Thymus (tissue), 11 donors: ENCODE results near the gene COLQ. TPM values are rescaled to one million over a fixed set of nuclear protein-coding genes. Genes with fewer than 3 reads are reported as not detected.

Experiments
- DNase-seq, 9 donors: peaks; one replicate each; pipeline ENCODE4 v3.0.0-alpha.2; 2013; ENCODE audit warnings: low spot score in 9 of 9, low read depth in 6 of 9, missing footprints in 1 of 9
- H3K27ac ChIP-seq, 2 donors: one replicate each; pipeline ENCODE4 v1.5.1; 2013; ENCODE audit warnings: control low read depth in 1 of 2, low read depth in 1 of 2, low read length in 1 of 2, mild to moderate bottlenecking in 1 of 2, moderate library complexity in 1 of 2
- H3K27me3 ChIP-seq, 2 donors: one replicate each; pipeline ENCODE4 v1.5.1; 2013; ENCODE audit warnings: low read length in 1 of 2; ENCODE audit not compliant: control insufficient read depth in 2 of 2, insufficient read depth in 1 of 2
- H3K36me3 ChIP-seq, 2 donors: one replicate each; pipeline ENCODE4 v1.5.1; 2013; ENCODE audit warnings: low read length in 1 of 2, mild to moderate bottlenecking in 1 of 2, moderate library complexity in 1 of 2; ENCODE audit not compliant: control insufficient read depth in 2 of 2, insufficient read depth in 2 of 2
- H3K4me1 ChIP-seq, 2 donors: one replicate each; pipeline ENCODE4 v1.5.1; 2013; ENCODE audit warnings: low read length in 2 of 2; ENCODE audit not compliant: control insufficient read depth in 2 of 2, insufficient read depth in 2 of 2
- H3K4me3 ChIP-seq, 2 donors: one replicate each; pipeline ENCODE4 v1.5.1; 2013; ENCODE audit warnings: low read length in 2 of 2, control low read depth in 1 of 2, mild to moderate bottlenecking in 1 of 2
- H3K9me3 ChIP-seq, 2 donors: one replicate each; pipeline ENCODE4 v1.5.1; 2013; ENCODE audit warnings: low read length in 1 of 2, mild to moderate bottlenecking in 1 of 2; ENCODE audit not compliant: control insufficient read depth in 2 of 2, insufficient read depth in 1 of 2
- WGBS: extraction: QIAGEN DNeasy Blood & Tissue Kit; methylation state at CpG from one replicate; pipeline ENCODE4 v1.1.7; 2013; 5-methylcytosine and 5-hydroxymethylcytosine counted together
- polyA plus RNA-seq: library from polyadenylated mRNA; stranded (reverse); fragments of 200-250 nt; gene quantifications from one replicate; pipeline ENCODE4 v1.2.3, GENCODE V29; 2013
- total RNA-seq: library from RNA; stranded (reverse); fragments of 120-200 nt; gene quantifications from one replicate; pipeline ENCODE4 v1.2.4, GENCODE V29; 2013
- donor health status: healthy.

Gene COLQ
- total and polyA plus RNA-seq, 2 donors: 4.2 to 6.2 TPM

DNA sequence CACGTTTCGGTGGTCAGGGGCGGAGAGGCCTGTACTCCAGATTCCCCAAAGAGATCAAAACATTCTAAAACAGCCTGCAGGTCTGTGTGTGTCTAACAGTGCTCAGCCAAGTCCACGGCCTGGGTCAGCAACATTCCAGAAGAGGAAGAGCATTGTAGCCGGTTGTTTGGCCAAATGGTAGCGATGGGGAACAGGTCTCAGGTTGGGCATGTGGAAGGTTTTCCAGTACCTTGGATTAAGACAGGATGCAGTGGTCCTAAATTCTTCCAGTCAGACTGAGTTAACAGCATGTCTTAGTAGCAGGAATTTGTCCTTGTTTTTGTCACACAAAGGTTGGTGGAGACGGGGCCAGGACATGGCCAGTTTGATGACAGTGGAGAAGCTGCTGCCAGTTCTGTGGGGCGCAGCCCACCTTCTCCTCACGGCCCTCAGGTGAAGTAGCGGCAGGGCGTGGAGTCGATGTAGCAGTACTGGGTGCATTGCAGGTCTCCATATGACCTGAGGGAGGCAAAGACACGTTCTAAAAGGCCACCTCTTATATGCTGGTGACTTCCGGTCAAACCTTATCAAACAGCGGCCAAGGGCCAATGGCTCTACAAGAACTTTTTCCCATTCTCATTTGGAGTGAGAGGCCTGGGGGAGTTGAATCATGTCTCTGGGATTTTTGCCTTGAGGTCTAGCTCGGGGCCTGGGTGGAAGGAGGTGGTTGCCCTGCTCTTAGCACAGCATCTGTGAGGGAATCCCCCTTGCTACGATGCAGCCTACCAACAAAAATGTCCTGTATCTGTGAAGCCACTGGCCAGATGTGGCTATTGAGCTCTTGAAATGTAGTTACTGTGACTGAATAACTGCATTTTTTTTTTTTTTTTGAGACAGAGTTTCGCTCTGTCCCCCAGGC, 70.0 kb downstream of the COLQ start:
- H3K36me3 ChIP-seq: no peaks in the 10 kb centered on the region
- H3K27me3 ChIP-seq: no peaks in the 10 kb centered on the region
- H3K27ac ChIP-seq: no peak overlapping the region
- H3K4me1 ChIP-seq: no peaks in the 10 kb centered on the region
- no peak overlapping the region for H3K4me3 ChIP-seq
- no peak for DNase-seq
- 96% methylated on average over 18 of the region's 18 CpGs for WGBS
- no peaks in the 10 kb centered on the region for H3K9me3 ChIP-seq

DNA sequence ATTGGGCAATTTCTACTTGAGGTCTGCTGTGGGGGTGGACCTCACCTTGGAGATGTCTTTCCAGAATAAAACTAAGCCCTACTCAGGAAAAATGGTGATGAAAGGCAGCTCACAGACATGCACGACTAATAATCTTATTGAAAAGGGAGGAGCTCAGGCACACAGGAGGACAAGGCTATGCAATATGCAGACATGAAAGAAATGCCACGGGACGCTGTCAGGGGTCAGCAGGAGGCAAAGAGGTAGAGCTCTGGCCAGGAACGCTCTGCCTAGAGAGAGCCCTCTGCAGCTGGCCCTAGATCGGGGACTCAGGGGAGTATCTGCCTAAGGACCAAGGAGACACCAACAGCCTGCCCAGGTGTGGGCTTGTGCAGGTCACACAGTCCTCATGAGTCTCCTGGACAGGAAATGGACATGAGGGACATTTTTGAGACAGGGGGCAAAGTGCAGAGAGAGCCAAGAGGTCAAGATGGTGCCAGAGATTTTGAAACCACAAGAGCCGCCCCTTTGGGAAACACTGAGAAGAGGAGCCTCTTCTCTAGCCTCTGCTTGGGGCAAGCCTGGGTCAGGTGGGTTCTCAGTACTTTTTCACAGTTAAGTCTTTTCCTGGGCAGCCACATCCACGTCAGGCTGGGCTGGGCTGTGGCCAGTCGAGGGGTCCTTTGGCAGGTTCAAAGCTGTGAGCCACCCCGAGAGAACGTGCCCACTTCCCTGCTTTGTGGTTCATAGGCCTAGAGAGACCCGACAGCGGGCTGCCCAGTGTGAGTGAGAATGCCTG, 70.9 kb downstream of the COLQ start:
- H3K9me3 ChIP-seq: no peaks in the 10 kb centered on the region
- DNase-seq: no peak

DNA sequence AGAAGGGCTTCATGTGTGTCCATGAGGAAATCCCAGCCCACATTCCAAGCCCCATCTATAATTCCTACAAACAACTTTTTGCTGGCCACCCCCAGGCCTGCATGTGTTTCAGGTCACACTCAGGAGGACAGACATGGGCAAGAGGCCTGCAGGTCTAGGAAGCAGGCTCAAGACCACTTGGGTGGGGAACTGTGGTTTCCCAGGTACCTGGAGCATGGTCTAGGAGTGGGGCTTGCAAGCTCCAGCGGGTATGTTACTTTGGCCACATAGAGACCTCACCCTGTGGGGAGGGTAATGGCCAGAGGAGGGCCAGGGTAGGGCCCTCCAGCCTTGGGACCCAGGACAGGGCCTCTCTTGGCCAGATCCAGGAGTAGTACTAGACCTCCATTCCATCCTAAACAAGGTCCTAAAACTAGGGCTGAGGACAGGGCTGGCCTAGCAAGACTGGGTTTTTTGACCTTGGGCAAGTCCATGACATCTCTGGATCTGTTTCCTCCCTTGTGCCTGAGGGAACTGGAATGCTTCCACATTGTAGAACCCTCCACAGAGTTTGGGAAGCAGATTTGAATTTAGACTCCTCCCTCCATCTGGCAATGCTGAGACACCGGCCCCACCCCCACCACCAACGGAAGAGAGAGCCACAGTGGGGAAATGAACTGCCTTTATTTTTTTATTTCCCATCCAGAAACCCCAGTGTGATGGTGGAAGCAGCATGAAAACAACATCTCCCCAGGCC, 71.8 kb downstream of the COLQ start:
- 91% methylated on average over 3 of the region's 3 CpGs for WGBS
- DNase-seq: no peak
- H3K4me1 ChIP-seq: no peaks in the 10 kb centered on the region
- H3K27ac ChIP-seq: no peak overlapping the region
- no peaks in the 10 kb centered on the region for H3K9me3 ChIP-seq
- H3K27me3 ChIP-seq: no peaks in the 10 kb centered on the region
- H3K36me3 ChIP-seq: no peaks in the 10 kb centered on the region
- no peak overlapping the region for H3K4me3 ChIP-seq

More for the DNA sequence above, 70.9 kb downstream of the COLQ start:
- Histone ChIP-seq H3K27ac (no peak overlapping the region), H3K27me3 (no peaks in the 10 kb centered on the region), H3K4me1 (no peaks in the 10 kb centered on the region), H3K4me3 (no peak overlapping the region), H3K36me3 (no peaks in the 10 kb centered on the region)
- 97% methylated on average over 12 of the region's 12 CpGs for WGBS

DNA sequence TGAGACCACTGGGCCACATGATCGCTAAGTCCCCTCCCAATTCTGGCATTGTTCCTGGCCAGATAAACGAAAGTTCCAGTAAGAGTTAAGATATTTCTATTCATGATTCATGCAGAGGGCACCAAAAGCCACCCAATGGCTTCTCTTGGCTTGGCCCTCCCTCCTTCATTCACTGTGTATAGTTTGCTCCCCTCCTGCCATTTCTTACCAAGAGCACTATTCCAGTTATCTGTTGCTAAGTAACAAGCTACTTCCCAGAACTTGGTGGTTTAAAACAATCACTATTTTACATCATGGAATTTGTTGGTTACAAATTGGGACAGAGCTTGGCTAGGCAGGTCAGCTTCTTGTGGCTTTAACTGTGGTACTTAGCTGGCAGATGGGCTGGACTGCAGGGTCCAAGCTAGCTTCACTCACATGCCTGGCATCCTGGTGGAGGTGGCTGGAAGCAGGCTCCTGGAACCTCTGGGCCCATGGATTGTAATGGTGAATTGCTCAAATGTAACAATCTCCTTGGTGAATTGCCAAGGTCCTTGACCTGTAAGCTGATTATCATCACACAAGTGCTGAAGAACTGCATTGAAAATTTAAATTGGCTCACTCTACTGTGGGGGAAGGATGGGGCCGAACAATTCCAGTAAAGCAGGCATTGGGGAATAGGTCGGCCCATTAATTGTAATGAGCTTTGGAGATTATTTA, 77.5 kb downstream of the COLQ start:
- H3K4me3 ChIP-seq: no peak overlapping the region
- peaks cover 29 to 37% of the 10 kb centered on the region in 2 donors for H3K36me3 ChIP-seq
- no peaks in the 10 kb centered on the region for H3K9me3 ChIP-seq
- WGBS: 95% methylated on average over 4 of the region's 4 CpGs
- H3K27ac ChIP-seq: no peak overlapping the region
- no peaks in the 10 kb centered on the region for H3K27me3 ChIP-seq
- no peak for DNase-seq
- no peaks in the 10 kb centered on the region for H3K4me1 ChIP-seq

DNA sequence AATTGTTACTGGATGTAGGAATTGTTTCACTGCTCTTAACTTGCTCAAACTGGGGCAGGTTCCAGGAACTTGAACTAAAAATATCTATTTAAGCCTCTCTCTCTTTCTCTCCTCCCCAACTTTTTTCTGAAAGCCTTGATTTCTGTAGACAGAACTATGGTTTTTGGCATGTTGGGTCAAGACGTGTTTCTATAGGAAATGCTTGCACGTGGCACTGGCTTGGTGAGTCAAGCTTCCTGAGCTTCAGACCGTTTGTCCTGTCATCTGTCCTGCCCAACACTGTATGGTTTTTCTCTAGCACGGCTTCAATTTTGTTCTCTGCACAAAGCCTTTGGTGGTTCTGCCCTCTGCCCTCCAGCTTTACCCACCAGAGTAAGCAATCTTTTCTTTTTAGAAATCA, 80.6 kb downstream of the COLQ start:
- Histone ChIP-seq H3K36me3 (peaks cover 50 to 61% of the 10 kb centered on the region in 2 donors), H3K4me1 (no peaks in the 10 kb centered on the region), H3K4me3 (no peak overlapping the region), H3K9me3 (no peaks in the 10 kb centered on the region), H3K27me3 (no peaks in the 10 kb centered on the region), H3K27ac (no peak overlapping the region)
- WGBS: 41% methylated on average over 4 of the region's 4 CpGs
- no peak for DNase-seq

DNA sequence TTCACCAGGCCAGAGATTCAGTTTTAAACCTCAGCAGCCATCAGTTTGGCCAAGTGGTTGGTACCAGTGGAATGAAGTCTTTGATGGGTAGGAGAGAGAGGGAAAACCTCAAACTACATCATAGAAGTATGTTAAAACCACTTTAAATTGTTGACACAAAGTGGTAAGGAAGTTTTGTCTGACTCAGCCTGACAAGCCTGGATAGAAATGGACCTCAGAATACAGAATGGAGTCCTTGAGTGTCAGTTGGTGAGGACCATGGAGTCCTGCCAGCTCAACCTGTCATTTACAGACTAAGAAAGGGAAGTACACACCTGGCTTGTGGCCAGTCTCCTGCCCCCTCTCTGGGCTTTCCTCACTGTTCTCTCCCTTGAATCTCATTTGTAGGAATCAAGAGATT, 82.0 kb downstream of the COLQ start:
- no peak overlapping the region for H3K27ac ChIP-seq

DNA sequence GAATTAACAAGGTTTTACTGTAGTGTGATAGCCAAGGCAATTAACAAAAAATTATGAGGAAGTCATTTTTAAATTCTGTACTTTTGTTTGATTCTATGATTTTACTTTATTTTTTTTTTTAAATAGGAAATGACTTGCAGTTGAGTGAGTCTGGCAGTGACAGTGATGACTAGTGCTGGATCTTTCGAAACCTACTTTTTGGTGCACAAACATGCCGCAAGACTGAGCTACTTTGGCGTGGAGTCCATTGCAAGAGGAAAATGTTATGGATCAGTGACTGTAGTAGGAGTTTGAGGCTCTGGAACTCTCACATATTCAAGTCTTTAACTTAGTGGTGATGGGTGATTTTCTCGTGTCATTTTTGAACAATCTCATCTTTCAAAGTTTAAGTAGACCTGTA, 82.5 kb downstream of the COLQ start:
- peaks cover 63 to 79% of the 10 kb centered on the region in 2 donors for H3K36me3 ChIP-seq
- no peak overlapping the region for H3K27ac ChIP-seq
- no peaks in the 10 kb centered on the region for H3K9me3 ChIP-seq
- no peaks in the 10 kb centered on the region for H3K4me1 ChIP-seq
- H3K27me3 ChIP-seq: no peaks in the 10 kb centered on the region
- no peak overlapping the region for H3K4me3 ChIP-seq
- 86% methylated on average over 4 of the region's 4 CpGs for WGBS
- no peak for DNase-seq

More for the DNA sequence above, 82.0 kb downstream of the COLQ start:
- H3K9me3 ChIP-seq: no peaks in the 10 kb centered on the region
- H3K4me1 ChIP-seq: no peaks in the 10 kb centered on the region
- H3K36me3 ChIP-seq: peaks cover 58 to 74% of the 10 kb centered on the region in 2 donors
- no peaks in the 10 kb centered on the region for H3K27me3 ChIP-seq
- DNase-seq: no peak
- H3K4me3 ChIP-seq: no peak overlapping the region

DNA sequence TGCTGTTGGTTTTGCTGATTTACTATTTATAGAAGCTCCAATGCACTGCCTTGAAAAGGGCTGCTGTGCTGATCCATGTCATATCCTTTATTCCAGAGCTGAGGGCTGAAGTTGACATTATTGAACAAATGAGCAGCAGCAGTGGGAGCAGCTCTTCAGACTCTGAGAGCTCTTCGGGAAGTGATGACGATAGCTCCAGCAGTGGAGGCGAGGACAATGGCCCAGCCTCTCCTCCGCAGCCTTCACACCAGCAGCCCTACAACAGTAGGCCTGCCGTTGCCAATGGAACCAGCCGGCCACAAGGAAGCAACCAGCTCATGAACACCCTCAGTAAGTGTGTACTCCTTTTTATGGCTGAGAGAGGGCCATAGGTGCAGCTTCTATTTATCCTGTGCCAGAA, 85.3 kb downstream of the COLQ start:
- no peak overlapping the region for H3K27ac ChIP-seq
- peaks cover 60 to 82% of the 10 kb centered on the region in 2 donors for H3K36me3 ChIP-seq
- 99% methylated on average over 6 of the region's 6 CpGs for WGBS
- H3K27me3 ChIP-seq: no peaks in the 10 kb centered on the region
- no peak for DNase-seq
- H3K9me3 ChIP-seq: no peaks in the 10 kb centered on the region
- no peak overlapping the region for H3K4me3 ChIP-seq
- H3K4me1 ChIP-seq: no peaks in the 10 kb centered on the region
